G401 (cell line): ENCODE measurements around the gene ARHGAP9. TPM values are rescaled to one million over a fixed set of nuclear protein-coding genes. Genes with fewer than 3 reads are reported as not detected.
"Not testable (repeated sequence)": the region's sequence is repeated elsewhere in the genome, so short reads cannot be mapped to it uniquely, and the experiment has no call there.

ENCODE experiments used
- DNase-seq: peaks from one replicate; pipeline ENCODE4 v3.0.0-alpha.2; 2015; ENCODE audit warnings: low spot score
- in situ Hi-C: cut with HindIII; loops from 2 replicates; pipeline ENCODE4 v1.10.0; 2016; ENCODE audit warnings: low sequenced_read_pairs, mixed read lengths
- total RNA-seq: library from RNA; depleted of rRNA; stranded (reverse); fragments of >200 nt; shearing (Covaris generic); gene quantifications from 2 replicates; pipeline ENCODE4 v1.2.3, GENCODE V29; 2014; rRNA removed

Gene ARHGAP9
- total RNA-seq, 1 experiment from 2014 or later = not detected

GRCh38 chr12:57428965-57429364, 50.7 kb downstream of the ARHGAP9 start:
- no peak for DNase-seq
- in situ Hi-C loops = no loop called here

GRCh38 chr12:57426948-57427347, 52.7 kb downstream of the ARHGAP9 start:
- DNase-seq, in situ Hi-C loops: not testable (repeated sequence)

Other genes starting within 250 kb of the ARHGAP9 start
- 0.14 TPM in 1 of 2 replicates, not detected in the other for gene STAC3, start 228.7 kb downstream of the ARHGAP9 start, total RNA-seq
- 6.3 and 8.9 TPM in 2 replicates for gene R3HDM2, start 48.8 kb downstream of the ARHGAP9 start, total RNA-seq
- gene INHBC, start 45.1 kb downstream of the ARHGAP9 start, total RNA-seq = not detected in 2 replicates
- gene INHBE, start 24.6 kb downstream of the ARHGAP9 start, total RNA-seq = 0.43 and 0.78 TPM in 2 replicates
- 4.7 and 6.4 TPM in 2 replicates for gene GLI1, start 20.1 kb downstream of the ARHGAP9 start, total RNA-seq
- gene MARS1, start 8.2 kb upstream of the ARHGAP9 start, total RNA-seq = 220 and 246 TPM in 2 replicates
- 23.7 and 24.6 TPM in 2 replicates for gene DDIT3, start 40.6 kb upstream of the ARHGAP9 start, total RNA-seq
- gene MBD6, start 43.0 kb upstream of the ARHGAP9 start, total RNA-seq = 1.4 and 2.1 TPM in 2 replicates
- gene DCTN2, start 67.3 kb upstream of the ARHGAP9 start, total RNA-seq = 158 and 162 TPM in 2 replicates
- gene KIF5A, start 70.2 kb upstream of the ARHGAP9 start, total RNA-seq = not detected in 2 replicates
- gene PIP4K2C, start 111.3 kb upstream of the ARHGAP9 start, total RNA-seq = 19.4 and 25.2 TPM in 2 replicates
- gene DTX3, start 125.0 kb upstream of the ARHGAP9 start, total RNA-seq = 21.9 and 23.0 TPM in 2 replicates
- gene ARHGEF25, start 131.6 kb upstream of the ARHGAP9 start, total RNA-seq = 4.6 and 5.7 TPM in 2 replicates
- 12.4 and 19.8 TPM in 2 replicates for gene B4GALNT1, start 153.3 kb upstream of the ARHGAP9 start, total RNA-seq
- 106 and 134 TPM in 2 replicates for gene OS9, start 214.3 kb upstream of the ARHGAP9 start, total RNA-seq